Fibroblast of the aortic adventitia (primary cell): Measurements from ENCODE around the gene PGAM4. TPM values are rescaled to one million over a fixed set of nuclear protein-coding genes. Genes with fewer than 3 reads are reported as not detected.

Experiments used
- DNase-seq: peaks from one replicate; pipeline ENCODE4 v3.0.0-alpha.2; 2010; ENCODE audit warnings: low read depth
- H3K4me3 ChIP-seq: 2 replicates; pipeline ENCODE4 v1.5.1; 2011; ENCODE audit warnings: low read depth, mild to moderate bottlenecking, control low read depth, low read length, moderate library complexity
- total RNA-seq: library from RNA; depleted of rRNA; stranded (reverse); fragments of >200 nt; gene quantifications from 2 replicates; pipeline ENCODE4 v1.2.3, GENCODE V29; 2012; ENCODE audit warnings: low replicate concordance
- TF ChIP-seq, protein P1 (sequence below): IDR thresholded peaks from 2 replicates; pipeline ENCODE4 v1.5.1; 2011; ENCODE audit warnings: mild to moderate bottlenecking, low read length, control low read depth, inconsistent platforms; ENCODE audit not compliant: insufficient read depth

PGAM4 gene
- total RNA-seq: not detected in 2 replicates

DNA sequence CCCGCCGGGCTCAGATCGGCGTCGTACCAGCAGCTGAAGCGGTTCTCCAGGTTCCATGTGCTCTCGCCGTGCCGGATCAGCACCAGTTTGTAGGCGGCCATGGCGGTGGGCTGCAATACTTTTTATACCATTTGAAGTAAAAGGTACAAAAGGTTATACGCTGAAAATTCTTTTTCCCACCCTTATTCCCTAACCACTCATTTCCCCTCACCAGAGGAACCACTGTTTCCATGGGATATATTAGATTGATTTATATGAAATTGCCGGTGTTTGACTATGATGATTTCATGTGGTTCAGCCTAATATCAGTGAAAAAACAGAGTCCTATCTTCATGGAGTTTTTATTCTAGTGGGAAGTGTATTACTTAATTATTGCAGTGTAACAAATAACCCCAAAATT is at the start of gene PGAM4:
Gene PGAM4, minus strand, starts transcription at position 101 of the 400 bp plus-strand sequence. Its CDS starts 0 bp downstream, at position 101.
- DNase-seq: no peak
- H3K4me3 ChIP-seq: no peak within 1 kb of the TSS
- TF ChIP-seq, protein P1, sequence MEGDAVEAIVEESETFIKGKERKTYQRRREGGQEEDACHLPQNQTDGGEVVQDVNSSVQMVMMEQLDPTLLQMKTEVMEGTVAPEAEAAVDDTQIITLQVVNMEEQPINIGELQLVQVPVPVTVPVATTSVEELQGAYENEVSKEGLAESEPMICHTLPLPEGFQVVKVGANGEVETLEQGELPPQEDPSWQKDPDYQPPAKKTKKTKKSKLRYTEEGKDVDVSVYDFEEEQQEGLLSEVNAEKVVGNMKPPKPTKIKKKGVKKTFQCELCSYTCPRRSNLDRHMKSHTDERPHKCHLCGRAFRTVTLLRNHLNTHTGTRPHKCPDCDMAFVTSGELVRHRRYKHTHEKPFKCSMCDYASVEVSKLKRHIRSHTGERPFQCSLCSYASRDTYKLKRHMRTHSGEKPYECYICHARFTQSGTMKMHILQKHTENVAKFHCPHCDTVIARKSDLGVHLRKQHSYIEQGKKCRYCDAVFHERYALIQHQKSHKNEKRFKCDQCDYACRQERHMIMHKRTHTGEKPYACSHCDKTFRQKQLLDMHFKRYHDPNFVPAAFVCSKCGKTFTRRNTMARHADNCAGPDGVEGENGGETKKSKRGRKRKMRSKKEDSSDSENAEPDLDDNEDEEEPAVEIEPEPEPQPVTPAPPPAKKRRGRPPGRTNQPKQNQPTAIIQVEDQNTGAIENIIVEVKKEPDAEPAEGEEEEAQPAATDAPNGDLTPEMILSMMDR: no peak

GRCh38 chrX:78011846-78012245 is 42.4 kb upstream of the PGAM4 start:
- DNase-seq: no peak
- TF ChIP-seq, protein P1: no peak
- no peak overlapping the region for H3K4me3 ChIP-seq

- TF ChIP-seq, protein P1: no peak
- no peak overlapping the region for H3K4me3 ChIP-seq
- DNase-seq: no peak
These were observed 10.4 kb upstream of the PGAM4 start for GRCh38 chrX:77979870-77980269.

DNA sequence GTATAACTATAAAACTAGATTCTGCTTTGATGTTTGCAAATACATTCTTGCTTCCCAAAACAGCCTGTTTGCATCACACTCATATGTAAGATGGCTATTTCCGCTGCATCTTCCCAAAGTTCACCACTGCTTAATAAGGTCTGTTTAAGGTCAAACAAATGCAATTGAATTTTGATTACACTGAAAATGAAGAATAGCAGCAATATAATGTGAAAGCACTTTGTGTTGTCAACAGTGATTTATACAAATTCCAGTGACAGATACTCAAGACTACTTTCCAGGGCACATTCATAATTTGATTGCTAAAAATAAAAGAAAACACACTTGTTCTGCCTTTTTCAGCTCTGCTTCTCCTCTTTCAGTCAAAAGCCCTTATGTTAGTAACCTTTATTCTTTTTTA is 8.1 kb upstream of the PGAM4 start:
- TF ChIP-seq, protein P1: no peak
- DNase-seq: no peak
- H3K4me3 ChIP-seq: no peak overlapping the region

DNA sequence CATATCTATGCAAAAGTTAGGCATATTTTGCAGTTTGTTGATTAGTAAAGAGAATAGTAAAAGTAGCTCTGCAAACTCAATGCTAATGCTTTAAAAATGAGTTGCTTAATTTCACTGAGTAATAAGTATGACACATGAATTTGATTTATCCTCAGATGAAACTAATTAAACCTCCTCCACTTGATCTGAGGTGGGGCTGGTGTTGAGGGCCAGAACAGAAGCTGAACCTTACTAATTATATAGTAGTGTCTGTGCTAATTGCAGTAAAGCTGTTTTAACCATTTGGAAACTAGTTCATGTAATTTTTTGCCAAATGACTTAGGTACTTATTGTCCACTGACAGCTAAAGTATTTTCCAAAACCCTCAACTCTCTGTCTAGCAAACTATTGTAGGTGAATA is 7.7 kb upstream of the PGAM4 start:
- no peak for DNase-seq
- H3K4me3 ChIP-seq: no peak overlapping the region
- TF ChIP-seq, protein P1: no peak

- H3K4me3 ChIP-seq: no peak overlapping the region
- no peak for DNase-seq
- TF ChIP-seq, protein P1: no peak
These were observed 6.3 kb upstream of the PGAM4 start for GRCh38 chrX:77975755-77976154.

DNA sequence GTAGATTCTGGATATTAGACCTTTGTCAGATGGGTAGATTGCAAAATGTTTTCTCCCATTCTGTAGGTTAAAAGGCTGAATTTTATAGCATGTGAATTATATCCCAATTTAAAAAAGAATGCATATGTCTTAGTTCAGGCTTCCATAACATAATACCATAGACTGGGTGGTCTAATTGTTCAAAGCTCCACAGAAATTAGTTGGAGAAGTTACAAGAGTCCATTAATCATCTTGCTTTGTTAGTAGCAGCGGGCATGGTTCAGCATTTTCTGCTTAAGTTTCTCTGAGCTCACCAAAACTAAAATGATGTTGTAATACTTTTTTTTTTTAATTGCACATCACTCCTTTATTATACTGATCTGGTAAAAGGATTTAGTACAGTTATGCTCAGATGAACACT is 1.8 kb downstream of the PGAM4 start:
- TF ChIP-seq, protein P1: no peak
- DNase-seq: no peak

More for the DNA sequence above, 1.8 kb downstream of the PGAM4 start:
- no peak overlapping the region for H3K4me3 ChIP-seq
